Keratinocyte (primary cell): Measurements from ENCODE around the gene SERINC5. TPM values are rescaled to one million over a fixed set of nuclear protein-coding genes. Genes with fewer than 3 reads are reported as not detected.

Experiments
- DNase-seq: peaks from one replicate; pipeline ENCODE4 v3.0.0-alpha.2; 2011; ENCODE audit warnings: low read depth, missing footprints, low spot score
- FAIRE-seq: peaks from 2 replicates; lab custom pipeline; 2011; peaks lifted over from hg19 to GRCh38; lab: Jason Lieb, UNC
- H2AFZ ChIP-seq: 2 replicates; pipeline ENCODE4 v1.6.0; 2012; ENCODE audit warnings: low read length, control low read depth, inconsistent platforms; ENCODE audit not compliant: control insufficient read depth
- H3K27ac ChIP-seq: 2 replicates; pipeline ENCODE4 v1.5.1; 2011; ENCODE audit warnings: low read length; ENCODE audit not compliant: control insufficient read depth, insufficient read depth
- H3K27me3 ChIP-seq: 3 replicates; pipeline ENCODE4 v1.6.0; 2011; ENCODE audit warnings: low read length; ENCODE audit not compliant: control insufficient read depth, insufficient read depth; ENCODE audit errors: extremely low read depth
- H3K36me3 ChIP-seq, 2 experiments: 2 replicates in 1 of 2; 3 replicates in 1 of 2; pipeline ENCODE4 v1.5.1; 2011; ENCODE audit warnings: low read length in 2 of 2, mild to moderate bottlenecking in 1 of 2; ENCODE audit not compliant: control insufficient read depth in 2 of 2, insufficient read depth in 2 of 2; ENCODE audit errors: extremely low read depth in 1 of 2
- H3K4me1 ChIP-seq: 3 replicates; pipeline ENCODE4 v1.5.1; 2011; ENCODE audit warnings: low read length; ENCODE audit not compliant: control insufficient read depth, insufficient read depth; ENCODE audit errors: extremely low read depth
- H3K4me2 ChIP-seq: 3 replicates; pipeline ENCODE4 v1.6.0; 2011; ENCODE audit warnings: low read depth, low read length; ENCODE audit not compliant: control insufficient read depth, insufficient read depth; ENCODE audit errors: extremely low read depth
- H3K4me3 ChIP-seq, 3 experiments: fragments of 200-600 bp in 1 of 3; sonication (generic) in 1 of 3; 2 replicates in 2 of 3; 3 replicates in 1 of 3; pipeline ENCODE4 v1.5.1; 2011 to 2016; ENCODE audit warnings: low read length in 3 of 3, mild to moderate bottlenecking in 3 of 3, control low read depth in 2 of 3, inconsistent platforms in 1 of 3, low read depth in 1 of 3, mixed read lengths in 1 of 3, mixed run types in 1 of 3, moderate library complexity in 1 of 3; ENCODE audit not compliant: control insufficient read depth in 2 of 3, insufficient read depth in 2 of 3; ENCODE audit errors: extremely low read depth in 1 of 3
- H3K79me2 ChIP-seq: 2 replicates; pipeline ENCODE4 v1.6.0; 2012; ENCODE audit warnings: low read length; ENCODE audit not compliant: control insufficient read depth, insufficient read depth
- H3K9ac ChIP-seq: 3 replicates; pipeline ENCODE4 v1.6.0; 2011; ENCODE audit warnings: low read length; ENCODE audit not compliant: control insufficient read depth, insufficient read depth; ENCODE audit errors: extremely low read depth
- H3K9me1 ChIP-seq: 3 replicates; pipeline ENCODE4 v1.6.0; 2011; ENCODE audit warnings: low read length; ENCODE audit not compliant: control insufficient read depth, insufficient read depth; ENCODE audit errors: extremely low read depth
- H3K9me3 ChIP-seq: 2 replicates; pipeline ENCODE4 v1.5.1; 2012; ENCODE audit warnings: low read depth, low read length; ENCODE audit not compliant: control insufficient read depth
- H4K20me1 ChIP-seq: 3 replicates; pipeline ENCODE4 v1.6.0; 2011; ENCODE audit warnings: low read length; ENCODE audit not compliant: control insufficient read depth, insufficient read depth; ENCODE audit errors: extremely low read depth
- EZH2 ChIP-seq: IDR thresholded peaks from one replicate; pipeline ENCODE4 v1.6.1; 2012; ENCODE audit warnings: inconsistent platforms, mild to moderate bottlenecking, low read length, moderate library complexity
- dilution Hi-C: fragments of 300-500 bp; cut with MboI; formaldehyde crosslinking; loops from one replicate; pipeline ENCODE4 v1.7.0; 2020; ENCODE audit warnings: low sequenced_read_pairs; ENCODE audit not compliant: extremely low pct_ligation_motif_present
- polyA plus RNA-seq, 5 experiments: library from polyadenylated mRNA; depleted of rRNA in 3 of 5; stranded (reverse) in 3 of 5; stranded (forward) in 1 of 5; unstranded in 1 of 5; fragments of >200 nt; gene quantifications; 1 replicate in 1 of 5; 2 replicates in 3 of 5; 3 replicates in 1 of 5; pipeline versions ENCODE4 v1.2.1 to v1.2.3, GENCODE V29; 2011 to 2012; ENCODE audit warnings: missing spikeins in 2 of 5, low read depth in 1 of 5, low replicate concordance in 1 of 5
- TF ChIP-seq, protein P1 (sequence below), 3 experiments: IDR thresholded peaks in 1 of 3; conservative IDR thresholded peaks in 1 of 3; optimal IDR thresholded peaks in 1 of 3; 2 replicates in 2 of 3; 3 replicates in 1 of 3; pipeline versions ENCODE3 to v1.5.1; 2011; ENCODE audit warnings: low read length in 3 of 3, mild to moderate bottlenecking in 3 of 3, moderate library complexity in 2 of 3, control low read depth in 1 of 3, inconsistent platforms in 1 of 3; ENCODE audit not compliant: insufficient read depth in 2 of 3; ENCODE audit errors: extremely low read depth in 1 of 3

The SERINC5 gene
- polyA plus RNA-seq, 1 donor (not counting 4 experiments of a cell fraction or from before 2014, with no cell fraction given): 20.0 TPM

- no peak for TF ChIP-seq EZH2
- TF ChIP-seq, protein P1, sequence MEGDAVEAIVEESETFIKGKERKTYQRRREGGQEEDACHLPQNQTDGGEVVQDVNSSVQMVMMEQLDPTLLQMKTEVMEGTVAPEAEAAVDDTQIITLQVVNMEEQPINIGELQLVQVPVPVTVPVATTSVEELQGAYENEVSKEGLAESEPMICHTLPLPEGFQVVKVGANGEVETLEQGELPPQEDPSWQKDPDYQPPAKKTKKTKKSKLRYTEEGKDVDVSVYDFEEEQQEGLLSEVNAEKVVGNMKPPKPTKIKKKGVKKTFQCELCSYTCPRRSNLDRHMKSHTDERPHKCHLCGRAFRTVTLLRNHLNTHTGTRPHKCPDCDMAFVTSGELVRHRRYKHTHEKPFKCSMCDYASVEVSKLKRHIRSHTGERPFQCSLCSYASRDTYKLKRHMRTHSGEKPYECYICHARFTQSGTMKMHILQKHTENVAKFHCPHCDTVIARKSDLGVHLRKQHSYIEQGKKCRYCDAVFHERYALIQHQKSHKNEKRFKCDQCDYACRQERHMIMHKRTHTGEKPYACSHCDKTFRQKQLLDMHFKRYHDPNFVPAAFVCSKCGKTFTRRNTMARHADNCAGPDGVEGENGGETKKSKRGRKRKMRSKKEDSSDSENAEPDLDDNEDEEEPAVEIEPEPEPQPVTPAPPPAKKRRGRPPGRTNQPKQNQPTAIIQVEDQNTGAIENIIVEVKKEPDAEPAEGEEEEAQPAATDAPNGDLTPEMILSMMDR (optimal IDR thresholded peaks at IDR 0.05 in 1 of 3, IDR thresholded peaks at IDR 0.05 in 1 of 3, conservative IDR thresholded peaks at IDR 0.05 in 1 of 3; ENCODE audit: extremely low read depth in 1 of 3, insufficient read depth in 2 of 3, low read length in 3 of 3): no peak
- H3K79me2 ChIP-seq: peaks cover 23% of the 10 kb centered on the region
- no peak overlapping the region for H3K4me3 ChIP-seq
- H3K9me3 ChIP-seq: no peaks in the 10 kb centered on the region
- dilution Hi-C loops: no loop called here
- no peak overlapping the region for H3K4me2 ChIP-seq
- peaks cover 0 to 1% of the 10 kb centered on the region in 2 experiments for H3K36me3 ChIP-seq
- H3K27me3 ChIP-seq: no peaks in the 10 kb centered on the region
- H4K20me1 ChIP-seq: no peaks in the 10 kb centered on the region
- H3K9me1 ChIP-seq: no peaks in the 10 kb centered on the region
- no peak overlapping the region for H3K27ac ChIP-seq
- no peak overlapping the region for H3K9ac ChIP-seq
- H3K4me1 ChIP-seq: peaks cover 9% of the 10 kb centered on the region
- H2AFZ ChIP-seq: no peak overlapping the region
- DNase-seq (no peak), FAIRE-seq (no peak)
Observed at GRCh38 chr5:80191397-80191796, 64.5 kb downstream of the SERINC5 start.

DNA sequence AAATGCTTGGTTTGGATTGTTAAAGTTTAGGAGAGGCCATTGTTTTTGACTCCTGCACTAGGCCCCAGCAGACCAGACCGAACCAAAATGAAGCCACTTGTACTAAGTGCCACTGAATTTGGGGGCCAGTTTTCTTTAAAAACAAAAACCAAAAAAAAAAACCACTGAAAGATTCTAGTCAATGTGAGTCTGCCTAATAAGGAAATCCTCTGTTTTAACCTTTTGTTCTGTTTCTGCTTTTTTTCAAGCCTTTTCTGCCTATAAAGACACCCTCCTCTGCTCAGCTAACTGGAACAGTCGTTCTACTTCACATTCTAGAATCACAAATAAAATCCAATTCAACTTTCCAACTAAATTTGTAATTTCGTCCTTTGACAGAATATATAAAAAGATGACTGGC lies 64.9 kb downstream of the SERINC5 start:
- H3K9me3 ChIP-seq: no peaks in the 10 kb centered on the region
- H3K4me3 ChIP-seq: no peak overlapping the region
- H2AFZ ChIP-seq: no peak overlapping the region
- peaks cover 9% of the 10 kb centered on the region for H3K4me1 ChIP-seq
- no peaks in the 10 kb centered on the region for H3K9me1 ChIP-seq
- H3K36me3 ChIP-seq: peaks cover 0 to 1% of the 10 kb centered on the region in 2 experiments
- no peaks in the 10 kb centered on the region for H4K20me1 ChIP-seq
- H3K27ac ChIP-seq: no peak overlapping the region
- H3K79me2 ChIP-seq: peaks cover 21% of the 10 kb centered on the region
- no peaks in the 10 kb centered on the region for H3K27me3 ChIP-seq
- DNase-seq (no peak), FAIRE-seq (no peak)
- no peak overlapping the region for H3K4me2 ChIP-seq
- dilution Hi-C loops: no loop called here
- TF ChIP-seq, protein P1 (optimal IDR thresholded peaks at IDR 0.05 in 1 of 3, IDR thresholded peaks at IDR 0.05 in 1 of 3, conservative IDR thresholded peaks at IDR 0.05 in 1 of 3; ENCODE audit: extremely low read depth in 1 of 3, insufficient read depth in 2 of 3, low read length in 3 of 3): no peak
- no peak for TF ChIP-seq EZH2
- H3K9ac ChIP-seq: no peak overlapping the region
